ENCODE results near the gene KRT81.
A peak's percentile ranks its signal among the peaks of the same experiment; 100 is the strongest.

- TF ChIP-seq CTCF (IDR thresholded peaks at IDR 0.05) (no peak), POLR2A (IDR thresholded peaks at IDR 0.05) (peak; percentile 33), POLR2AphosphoS5 (IDR thresholded peaks at IDR 0.05) (peak; percentile 82)
These were observed 47.3 kb downstream of the KRT81 start for GRCh38 chr12:52243856-52244614.

All from prostate gland (tissue), 2 donors.